ENCODE results near the gene KIF6.

KIF6 gene

GRCh38 chr6:39670519-39670918 lies 54.7 kb downstream of the KIF6 start:
- ChIA-PET CTCF (no interaction called here), POLR2A (no interaction called here)
- TF ChIP-seq, protein P1, sequence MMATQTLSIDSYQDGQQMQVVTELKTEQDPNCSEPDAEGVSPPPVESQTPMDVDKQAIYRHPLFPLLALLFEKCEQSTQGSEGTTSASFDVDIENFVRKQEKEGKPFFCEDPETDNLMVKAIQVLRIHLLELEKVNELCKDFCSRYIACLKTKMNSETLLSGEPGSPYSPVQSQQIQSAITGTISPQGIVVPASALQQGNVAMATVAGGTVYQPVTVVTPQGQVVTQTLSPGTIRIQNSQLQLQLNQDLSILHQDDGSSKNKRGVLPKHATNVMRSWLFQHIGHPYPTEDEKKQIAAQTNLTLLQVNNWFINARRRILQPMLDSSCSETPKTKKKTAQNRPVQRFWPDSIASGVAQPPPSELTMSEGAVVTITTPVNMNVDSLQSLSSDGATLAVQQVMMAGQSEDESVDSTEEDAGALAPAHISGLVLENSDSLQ (IDR thresholded peaks at IDR 0.05): no peak
- TF ChIP-seq BHLHE40 (IDR thresholded peaks at IDR 0.05; ENCODE audit: borderline replicate concordance) (no peak), FOXA1 (IDR thresholded peaks at IDR 0.05) (no peak), CTBP1 (IDR thresholded peaks at IDR 0.05; ENCODE audit: borderline replicate concordance) (no peak), FOXK2 (IDR thresholded peaks at IDR 0.05) (no peak), ELF4 (IDR thresholded peaks at IDR 0.05) (no peak), SUZ12 (IDR thresholded peaks at IDR 0.05) (no peak), ZNF384 (IDR thresholded peaks at IDR 0.05) (no peak), ARNT (IDR thresholded peaks at IDR 0.05) (no peak), SP1 (IDR thresholded peaks at IDR 0.05) (no peak)
- DNase-seq (ENCODE audit: extremely low spot score): no peak

GRCh38 chr6:39669973-39670342 lies 55.2 kb downstream of the KIF6 start:
- no peak for DNase-seq (ENCODE audit: extremely low spot score)
- ChIA-PET CTCF (no interaction called here), POLR2A (no interaction called here)
- TF ChIP-seq FOXK2 (IDR thresholded peaks at IDR 0.05): no peak
- no peak for TF ChIP-seq BHLHE40 (IDR thresholded peaks at IDR 0.05; ENCODE audit: borderline replicate concordance)
- no peak for TF ChIP-seq L3MBTL2 (conservative IDR thresholded peaks at IDR 0.05)
- no peak for TF ChIP-seq NFRKB (IDR thresholded peaks at IDR 0.05)
- TF ChIP-seq TARDBP (IDR thresholded peaks at IDR 0.05): no peak
- TF ChIP-seq ELF4 (IDR thresholded peaks at IDR 0.05): no peak
- TF ChIP-seq HDGF (IDR thresholded peaks at IDR 0.05; ENCODE audit: borderline replicate concordance): no peak
- TF ChIP-seq, protein P1 (IDR thresholded peaks at IDR 0.05): no peak
- no peak for TF ChIP-seq LEF1 (IDR thresholded peaks at IDR 0.05; ENCODE audit: borderline replicate concordance)
- TF ChIP-seq SP1 (IDR thresholded peaks at IDR 0.05): no peak
- TF ChIP-seq CTBP1 (IDR thresholded peaks at IDR 0.05; ENCODE audit: borderline replicate concordance): no peak
- no peak for TF ChIP-seq FOXA1 (IDR thresholded peaks at IDR 0.05)
- TF ChIP-seq ARNT (IDR thresholded peaks at IDR 0.05): no peak
- TF ChIP-seq ZNF384 (IDR thresholded peaks at IDR 0.05): no peak
- no peak for TF ChIP-seq FOXM1 (IDR thresholded peaks at IDR 0.05; ENCODE audit: borderline replicate concordance)
- no peak for TF ChIP-seq SUZ12 (IDR thresholded peaks at IDR 0.05)

DNA sequence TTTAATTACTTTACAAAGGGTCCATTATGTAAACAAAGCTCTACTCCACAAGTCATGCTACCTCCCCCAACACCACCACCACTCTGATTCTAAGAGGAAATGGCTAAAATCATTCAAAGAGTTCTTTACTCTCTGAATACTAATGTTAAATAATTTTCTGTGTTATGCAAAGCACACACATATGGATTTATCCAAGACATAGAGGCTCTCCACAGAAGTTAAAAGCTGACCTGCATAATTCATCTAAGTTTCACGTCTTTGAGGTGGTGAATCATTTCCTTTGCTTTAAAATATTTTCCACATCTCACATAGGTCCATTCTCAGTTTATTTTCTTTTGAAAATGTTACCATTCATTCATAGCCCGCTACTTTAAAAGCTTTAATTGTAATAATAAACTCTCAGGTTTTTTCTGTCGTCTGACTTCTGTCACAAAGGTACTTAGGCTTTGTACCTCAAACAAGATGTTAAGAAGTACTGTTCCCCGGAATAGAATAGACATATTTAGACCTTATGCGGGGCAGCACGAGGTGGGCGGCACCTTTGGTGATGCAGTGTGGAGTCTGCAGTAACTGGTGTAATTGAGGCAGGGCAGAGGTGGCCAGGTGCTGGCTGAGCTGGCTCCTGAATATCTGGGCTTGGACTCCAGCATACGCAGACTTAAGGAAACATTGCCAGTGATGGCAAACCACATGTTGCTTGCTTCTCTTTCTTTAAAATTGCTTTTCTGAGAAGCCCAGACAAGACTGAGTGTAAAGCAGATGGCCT lies 55.8 kb downstream of the KIF6 start:
- TF ChIP-seq BHLHE40 (IDR thresholded peaks at IDR 0.05; ENCODE audit: borderline replicate concordance) (no peak), FOXM1 (IDR thresholded peaks at IDR 0.05; ENCODE audit: borderline replicate concordance) (no peak), NFRKB (IDR thresholded peaks at IDR 0.05) (no peak), LEF1 (IDR thresholded peaks at IDR 0.05; ENCODE audit: borderline replicate concordance) (no peak), ELF4 (IDR thresholded peaks at IDR 0.05) (no peak), ARNT (IDR thresholded peaks at IDR 0.05) (no peak), CTBP1 (IDR thresholded peaks at IDR 0.05; ENCODE audit: borderline replicate concordance) (no peak), FOXK2 (IDR thresholded peaks at IDR 0.05) (no peak), L3MBTL2 (conservative IDR thresholded peaks at IDR 0.05) (no peak), TARDBP (IDR thresholded peaks at IDR 0.05) (no peak), FOXA1 (IDR thresholded peaks at IDR 0.05) (no peak), ZNF384 (IDR thresholded peaks at IDR 0.05) (no peak), SUZ12 (IDR thresholded peaks at IDR 0.05) (no peak), HDGF (IDR thresholded peaks at IDR 0.05; ENCODE audit: borderline replicate concordance) (no peak), SP1 (IDR thresholded peaks at IDR 0.05) (no peak)
- TF ChIP-seq, protein P1 (IDR thresholded peaks at IDR 0.05): no peak
- ChIA-PET POLR2A (no interaction called here), CTCF (no interaction called here)
- no peak for DNase-seq (ENCODE audit: extremely low spot score)

DNA sequence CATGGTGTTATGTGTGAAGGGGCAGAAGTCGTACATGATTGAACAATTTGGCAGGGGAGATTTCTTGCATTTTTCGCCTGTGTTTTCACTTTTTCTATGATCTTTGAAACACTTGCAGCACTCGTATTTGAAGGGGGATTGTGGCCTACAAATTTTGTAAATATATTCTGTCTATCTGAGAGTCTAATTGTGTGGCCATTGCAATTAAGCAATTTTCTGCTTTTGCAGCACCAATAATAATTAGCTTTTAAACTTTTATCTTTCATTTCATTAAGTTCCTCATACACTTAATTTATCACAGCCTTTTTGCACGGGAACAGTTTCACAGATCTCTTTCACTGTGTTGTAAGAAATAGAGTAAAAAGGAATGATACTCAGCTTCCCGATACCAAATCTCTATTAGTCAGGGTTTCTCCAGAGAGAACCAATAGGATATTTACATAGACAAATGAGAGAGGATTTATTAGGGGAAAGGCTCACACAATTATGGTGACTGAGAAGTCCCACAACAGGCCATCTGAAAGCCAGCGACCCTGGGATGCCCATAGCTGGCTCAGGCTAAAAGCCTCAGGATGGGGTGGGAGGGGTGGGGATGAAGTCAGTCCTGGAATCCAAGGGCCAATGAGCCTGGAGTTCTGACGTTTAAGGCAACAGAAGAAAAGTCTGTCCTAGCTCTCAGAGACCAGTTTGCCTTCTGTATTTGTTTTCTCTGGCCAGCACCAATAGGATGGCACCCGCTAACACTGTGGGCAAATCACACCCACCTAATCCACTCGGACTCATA lies 58.3 kb downstream of the KIF6 start:
- ChIA-PET POLR2A (no interaction called here), CTCF (no interaction called here)
- DNase-seq (ENCODE audit: extremely low spot score): no peak
- TF ChIP-seq SUZ12 (IDR thresholded peaks at IDR 0.05) (no peak), SP1 (IDR thresholded peaks at IDR 0.05) (no peak), LEF1 (IDR thresholded peaks at IDR 0.05; ENCODE audit: borderline replicate concordance) (no peak), FOXA1 (IDR thresholded peaks at IDR 0.05) (no peak), L3MBTL2 (conservative IDR thresholded peaks at IDR 0.05) (no peak), BHLHE40 (IDR thresholded peaks at IDR 0.05; ENCODE audit: borderline replicate concordance) (no peak), CTBP1 (IDR thresholded peaks at IDR 0.05; ENCODE audit: borderline replicate concordance) (no peak), HDGF (IDR thresholded peaks at IDR 0.05; ENCODE audit: borderline replicate concordance) (no peak), ARNT (IDR thresholded peaks at IDR 0.05) (no peak), FOXK2 (IDR thresholded peaks at IDR 0.05) (no peak), FOXM1 (IDR thresholded peaks at IDR 0.05; ENCODE audit: borderline replicate concordance) (no peak), TARDBP (IDR thresholded peaks at IDR 0.05) (no peak), ELF4 (IDR thresholded peaks at IDR 0.05) (no peak), ZNF384 (IDR thresholded peaks at IDR 0.05) (no peak), NFRKB (IDR thresholded peaks at IDR 0.05) (no peak)
- TF ChIP-seq, protein P1 (IDR thresholded peaks at IDR 0.05): no peak

- DNase-seq (ENCODE audit: extremely low spot score): no peak
- ChIA-PET POLR2A (no interaction called here), CTCF (no interaction called here)
- no peak for TF ChIP-seq HDGF (IDR thresholded peaks at IDR 0.05; ENCODE audit: borderline replicate concordance)
- no peak for TF ChIP-seq CTBP1 (IDR thresholded peaks at IDR 0.05; ENCODE audit: borderline replicate concordance)
- no peak for TF ChIP-seq BHLHE40 (IDR thresholded peaks at IDR 0.05; ENCODE audit: borderline replicate concordance)
- TF ChIP-seq SP1 (IDR thresholded peaks at IDR 0.05): no peak
- no peak for TF ChIP-seq FOXK2 (IDR thresholded peaks at IDR 0.05)
- TF ChIP-seq, protein P1 (IDR thresholded peaks at IDR 0.05): no peak
- no peak for TF ChIP-seq FOXM1 (IDR thresholded peaks at IDR 0.05; ENCODE audit: borderline replicate concordance)
- no peak for TF ChIP-seq ELF4 (IDR thresholded peaks at IDR 0.05)
- TF ChIP-seq FOXA1 (IDR thresholded peaks at IDR 0.05): no peak
- no peak for TF ChIP-seq ZNF384 (IDR thresholded peaks at IDR 0.05)
- TF ChIP-seq TARDBP (IDR thresholded peaks at IDR 0.05): no peak
- TF ChIP-seq L3MBTL2 (conservative IDR thresholded peaks at IDR 0.05): no peak
- TF ChIP-seq NFRKB (IDR thresholded peaks at IDR 0.05): no peak
- no peak for TF ChIP-seq LEF1 (IDR thresholded peaks at IDR 0.05; ENCODE audit: borderline replicate concordance)
- no peak for TF ChIP-seq SUZ12 (IDR thresholded peaks at IDR 0.05)
- no peak for TF ChIP-seq ARNT (IDR thresholded peaks at IDR 0.05)
Observed at GRCh38 chr6:39665861-39666260, 59.3 kb downstream of the KIF6 start.
